Spinal cord (tissue), 10 donors: ENCODE data around the gene FRMD8. TPM values are rescaled to one million over a fixed set of nuclear protein-coding genes. Genes with fewer than 3 reads are reported as not detected.
A peak's percentile ranks its signal among the peaks of the same experiment; 100 is the strongest.

Experiments used
- DNase-seq, 6 donors: peaks; one replicate each; pipeline versions ENCODE4 v3.0.0 to v3.0.0-alpha.2; 2013 to 2015; ENCODE audit warnings: low spot score in 6 of 6, low read depth in 4 of 6
- H3K27ac ChIP-seq: one replicate; pipeline ENCODE4 v1.5.1; 2013; ENCODE audit warnings: low read depth, low read length, control low read depth
- H3K27me3 ChIP-seq: one replicate; pipeline ENCODE4 v1.6.1; 2013; ENCODE audit warnings: low read length; ENCODE audit not compliant: control insufficient read depth, insufficient read depth
- H3K36me3 ChIP-seq: one replicate; pipeline ENCODE4 v1.6.1; 2013; ENCODE audit warnings: low read length; ENCODE audit not compliant: control insufficient read depth, insufficient read depth
- H3K4me1 ChIP-seq: one replicate; pipeline ENCODE4 v1.6.1; 2013; ENCODE audit warnings: low read length; ENCODE audit not compliant: control insufficient read depth, insufficient read depth
- H3K4me3 ChIP-seq: one replicate; pipeline ENCODE4 v1.5.1; 2013; ENCODE audit warnings: low read depth, low read length, control low read depth
- H3K9me3 ChIP-seq: one replicate; pipeline ENCODE4 v1.6.1; 2013; ENCODE audit warnings: low read length; ENCODE audit not compliant: control insufficient read depth, insufficient read depth
- WGBS: methylation state at CpG from one replicate; pipeline ENCODE4 v1.1.5; 2013; ENCODE audit warnings: missing lambda C conversion rate; ENCODE audit not compliant: insufficient coverage; 5-methylcytosine and 5-hydroxymethylcytosine counted together
- polyA plus RNA-seq, 2 donors: library from polyadenylated mRNA; unstranded; fragments of 120-200 nt; gene quantifications; one replicate each; pipeline ENCODE4 v1.2.1, GENCODE V29; 2013; ENCODE audit not compliant: insufficient read length in 2 of 2
- total RNA-seq, 2 donors: library from RNA; depleted of rRNA in 1 of 2; stranded (reverse); fragments of 120-200 nt in 1 of 2; fragments of >200 nt in 1 of 2; gene quantifications; one replicate each; pipeline versions ENCODE4 v1.2.3 to v1.2.4, GENCODE V29; 2013 to 2014
- donor health status: healthy.

FRMD8 gene
- total and polyA plus RNA-seq, 4 donors, result 16.3 to 19.3 (median 17.7) TPM

DNA sequence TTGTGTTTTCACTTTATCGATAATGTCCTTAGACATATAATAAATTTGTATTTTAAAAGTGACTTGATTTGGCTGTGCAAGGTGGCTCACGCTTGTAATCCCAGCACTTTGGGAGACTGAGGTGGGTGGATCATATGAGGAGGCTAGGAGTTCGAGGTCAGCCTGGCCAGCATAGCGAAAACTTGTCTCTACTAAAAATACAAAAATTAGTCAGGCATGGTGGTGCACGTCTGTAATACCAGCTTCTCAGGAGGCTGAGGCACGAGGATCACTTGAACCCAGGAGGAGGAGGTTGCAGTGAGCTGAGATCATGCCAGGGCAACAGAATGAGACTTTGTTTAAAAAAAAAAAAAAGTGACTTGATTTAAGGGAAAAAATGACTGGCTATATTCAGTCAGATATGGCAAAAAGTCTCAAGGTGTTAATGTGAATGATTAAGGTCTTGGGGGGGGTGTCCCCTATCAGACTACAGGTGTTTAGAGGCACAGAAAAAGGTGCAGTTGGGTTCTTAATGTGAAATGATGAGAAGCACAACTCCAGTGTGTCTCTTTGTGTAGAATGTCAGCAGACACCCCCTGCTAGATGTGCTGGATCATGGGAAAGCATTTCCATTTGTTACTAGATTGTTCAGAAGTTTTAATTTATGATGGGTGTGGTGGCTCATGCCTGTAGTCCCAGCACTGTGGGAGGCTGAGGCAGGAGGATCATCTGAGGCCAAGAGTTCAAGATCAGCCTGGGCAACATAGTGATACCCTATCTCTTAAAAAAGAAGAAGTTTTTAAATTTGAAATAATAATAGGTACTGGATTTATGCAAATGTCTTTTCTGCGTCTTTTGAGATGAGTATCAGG lies 53.1 kb downstream of the FRMD8 start:
- 92% methylated on average over 2 of the region's 7 CpGs for WGBS
- no peak for DNase-seq
- Histone ChIP-seq H3K27me3 (no peaks in the 10 kb centered on the region), H3K9me3 (no peaks in the 10 kb centered on the region), H3K4me1 (no peaks in the 10 kb centered on the region), H3K4me3 (no peak overlapping the region), H3K36me3 (peaks cover 20% of the 10 kb centered on the region), H3K27ac (no peak overlapping the region)

- H3K27ac ChIP-seq, result no peak overlapping the region
- H3K36me3 ChIP-seq, result peaks cover 31% of the 10 kb centered on the region
- DNase-seq, result no peak
- H3K9me3 ChIP-seq, result no peaks in the 10 kb centered on the region
- H3K27me3 ChIP-seq, result no peaks in the 10 kb centered on the region
- 98% methylated on average over 4 of the region's 8 CpGs for WGBS
- no peak overlapping the region for H3K4me3 ChIP-seq
- no peaks in the 10 kb centered on the region for H3K4me1 ChIP-seq
Measured at GRCh38 chr11:65440831-65441499, 54.5 kb downstream of the FRMD8 start.

GRCh38 chr11:65442842-65443331 lies 56.5 kb downstream of the FRMD8 start:
- 58% methylated on average over 6 of the region's 9 CpGs for WGBS
- no peak overlapping the region for H3K27ac ChIP-seq
- no peak for DNase-seq
- no peaks in the 10 kb centered on the region for H3K4me1 ChIP-seq
- H3K9me3 ChIP-seq, result no peaks in the 10 kb centered on the region
- no peaks in the 10 kb centered on the region for H3K27me3 ChIP-seq
- no peak overlapping the region for H3K4me3 ChIP-seq
- peaks cover 40% of the 10 kb centered on the region for H3K36me3 ChIP-seq

GRCh38 chr11:65444314-65445051 lies 58.0 kb downstream of the FRMD8 start:
- H3K9me3 ChIP-seq, result no peaks in the 10 kb centered on the region
- H3K4me3 ChIP-seq, result no peak overlapping the region
- peaks cover 40% of the 10 kb centered on the region for H3K36me3 ChIP-seq
- no peaks in the 10 kb centered on the region for H3K4me1 ChIP-seq
- no peaks in the 10 kb centered on the region for H3K27me3 ChIP-seq
- no peak for DNase-seq
- H3K27ac ChIP-seq, result peak overlapping the region; percentile 40
- WGBS, result 93% methylated on average over 14 of the region's 14 CpGs

GRCh38 chr11:65445101-65445603 lies 58.7 kb downstream of the FRMD8 start:
- H3K9me3 ChIP-seq, result no peaks in the 10 kb centered on the region
- no peak overlapping the region for H3K4me3 ChIP-seq
- no peaks in the 10 kb centered on the region for H3K27me3 ChIP-seq
- H3K36me3 ChIP-seq, result peaks cover 40% of the 10 kb centered on the region
- WGBS, result 87% methylated on average over 8 of the region's 15 CpGs
- H3K27ac ChIP-seq, result no peak overlapping the region
- no peak for DNase-seq
- no peaks in the 10 kb centered on the region for H3K4me1 ChIP-seq

DNA sequence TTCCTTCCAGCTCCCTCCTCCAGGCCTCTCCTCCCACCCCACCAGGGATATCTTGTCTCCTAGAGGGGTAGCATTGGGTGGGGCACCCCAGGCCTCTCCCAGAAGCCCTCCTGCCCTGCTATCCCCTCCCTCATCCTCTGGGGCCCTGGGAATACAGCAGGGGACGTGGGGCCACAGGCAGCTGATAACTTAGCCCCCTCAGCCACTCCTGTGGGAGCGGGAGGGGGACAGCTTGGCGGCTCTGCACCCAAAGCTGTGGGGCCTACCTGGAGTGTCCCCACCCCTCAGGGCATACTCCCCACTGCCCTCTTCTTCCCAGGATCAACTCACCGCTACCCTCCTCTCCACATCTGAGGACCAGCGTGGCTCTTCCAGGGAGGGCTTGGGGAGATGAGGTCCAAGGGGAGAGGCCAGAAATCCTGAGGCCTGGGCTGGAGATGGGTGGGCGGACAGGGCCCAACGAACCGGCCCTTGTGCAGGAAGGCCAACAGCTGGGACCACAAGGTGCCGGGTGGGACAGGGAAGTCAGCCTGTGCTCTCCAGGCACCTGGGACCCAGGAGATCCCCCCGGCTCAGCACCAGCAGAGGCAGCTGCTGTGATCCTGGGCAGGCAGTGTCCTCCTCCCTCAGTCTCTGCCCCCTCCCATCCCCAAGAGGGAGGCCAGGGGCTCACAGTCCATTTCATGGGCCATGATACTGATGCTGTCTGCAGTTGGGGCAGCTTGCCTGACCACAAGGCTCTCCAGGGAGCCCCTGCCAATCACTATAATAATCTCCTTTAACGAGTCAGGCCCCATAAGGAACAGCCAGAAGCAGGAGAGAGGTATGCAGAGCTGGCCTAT lies 59.4 kb downstream of the FRMD8 start:
- Histone ChIP-seq H3K9me3 (no peaks in the 10 kb centered on the region), H3K4me1 (no peaks in the 10 kb centered on the region), H3K36me3 (peaks cover 40% of the 10 kb centered on the region), H3K27ac (no peak overlapping the region), H3K4me3 (no peak overlapping the region), H3K27me3 (no peaks in the 10 kb centered on the region)
- 85% methylated on average over 8 of the region's 11 CpGs for WGBS
- no peak for DNase-seq

DNA sequence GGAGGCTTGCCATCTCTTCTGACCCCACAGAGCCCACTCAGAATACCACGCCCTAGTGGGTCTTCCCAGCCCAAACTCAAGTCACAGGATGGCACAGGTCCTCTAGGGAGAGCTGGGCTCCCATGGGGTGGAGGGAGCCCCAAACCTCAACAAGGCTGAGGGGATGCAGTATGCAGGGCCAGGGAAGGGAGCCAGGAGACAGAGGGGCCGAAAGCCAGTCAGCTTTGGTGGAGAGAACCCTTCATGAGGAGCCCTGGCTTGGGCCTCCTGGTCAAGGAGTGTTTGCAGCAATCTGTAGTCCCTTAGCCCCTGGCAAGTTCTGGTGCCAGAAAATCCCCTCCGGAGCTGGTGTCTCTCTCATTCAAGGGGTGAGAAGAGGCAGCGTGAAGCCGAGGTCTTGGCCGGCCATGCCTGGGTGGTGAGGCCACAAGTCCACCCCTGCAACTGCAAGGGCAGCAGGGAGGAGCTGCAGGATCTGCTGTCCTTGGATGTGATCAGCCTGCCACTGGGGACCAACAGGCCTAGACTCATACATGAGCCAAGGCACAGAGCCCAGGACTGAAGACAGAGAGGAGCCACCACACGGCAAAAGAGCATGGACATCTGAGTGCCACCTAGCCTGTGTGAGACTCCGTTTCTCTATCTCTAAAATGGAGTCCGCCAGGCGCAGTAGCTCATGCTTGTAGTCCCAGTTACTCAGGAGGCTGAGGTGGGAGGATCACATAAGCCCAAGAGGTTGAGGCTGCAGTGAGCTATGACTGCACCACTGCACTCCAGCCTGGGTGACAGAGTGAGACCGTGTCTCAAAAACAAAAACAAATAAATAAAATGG lies 60.2 kb downstream of the FRMD8 start:
- peaks cover 40% of the 10 kb centered on the region for H3K36me3 ChIP-seq
- no peak overlapping the region for H3K27ac ChIP-seq
- H3K4me1 ChIP-seq, result no peaks in the 10 kb centered on the region
- H3K9me3 ChIP-seq, result no peaks in the 10 kb centered on the region
- H3K4me3 ChIP-seq, result no peak overlapping the region
- H3K27me3 ChIP-seq, result no peaks in the 10 kb centered on the region
- no peak for DNase-seq
- 86% methylated on average over 9 of the region's 11 CpGs for WGBS

- H3K27me3 ChIP-seq, result no peaks in the 10 kb centered on the region
- no peak for DNase-seq
- H3K36me3 ChIP-seq, result peaks cover 36% of the 10 kb centered on the region
- H3K27ac ChIP-seq, result no peak overlapping the region
- no peak overlapping the region for H3K4me3 ChIP-seq
- no peaks in the 10 kb centered on the region for H3K9me3 ChIP-seq
- no peaks in the 10 kb centered on the region for H3K4me1 ChIP-seq
- WGBS, result 100% methylated on average over 1 of the region's 2 CpGs
Measured at GRCh38 chr11:65448074-65448417, 61.6 kb downstream of the FRMD8 start.
